Measurements from ENCODE around the gene LRRC43.
A peak's percentile ranks its signal among the peaks of the same experiment; 100 is the strongest.

Gene LRRC43

GRCh38 chr12:122208073-122208820 lies 25.3 kb downstream of the LRRC43 start:
- TF ChIP-seq SUZ12 (IDR thresholded peaks at IDR 0.05; ENCODE audit: extremely low read depth, insufficient read depth, insufficient read length) (no peak), ZNF274 (IDR thresholded peaks at IDR 0.05; ENCODE audit: low read depth, low read length) (no peak), YY1 (IDR thresholded peaks at IDR 0.05; ENCODE audit: insufficient read depth, insufficient read length) (no peak)
- Histone ChIP-seq H3K9me3 (ENCODE audit: insufficient read depth, low read length) (no peaks in the 10 kb centered on the region), H3K36me3 (ENCODE audit: insufficient read depth, insufficient read length, low read length) (peaks cover 67% of the 10 kb centered on the region), H3K4me1 (ENCODE audit: insufficient read depth, insufficient read length) (peaks cover 24% of the 10 kb centered on the region), H3K27me3 (ENCODE audit: insufficient read depth, insufficient read length) (peaks cover 28% of the 10 kb centered on the region), H3K4me3 (ENCODE audit: insufficient read length, low read depth) (no peak overlapping the region), H3K9ac (ENCODE audit: insufficient read length, low read depth) (no peak overlapping the region)
- DNase-seq (ENCODE audit: low read depth, low spot score), result no peak

- Histone ChIP-seq H3K9me3 (ENCODE audit: insufficient read depth, low read length) (no peaks in the 10 kb centered on the region), H3K9ac (ENCODE audit: insufficient read length, low read depth) (no peak overlapping the region), H3K27me3 (ENCODE audit: insufficient read depth, insufficient read length) (no peaks in the 10 kb centered on the region), H3K36me3 (ENCODE audit: insufficient read depth, insufficient read length, low read length) (peaks cover 89% of the 10 kb centered on the region), H3K4me3 (ENCODE audit: insufficient read length, low read depth) (no peak overlapping the region), H3K4me1 (ENCODE audit: insufficient read depth, insufficient read length) (no peaks in the 10 kb centered on the region)
- TF ChIP-seq ZNF274 (IDR thresholded peaks at IDR 0.05; ENCODE audit: low read depth, low read length), result no peak
- no peak for TF ChIP-seq SUZ12 (IDR thresholded peaks at IDR 0.05; ENCODE audit: extremely low read depth, insufficient read depth, insufficient read length)
- TF ChIP-seq YY1 (IDR thresholded peaks at IDR 0.05; ENCODE audit: insufficient read depth, insufficient read length), result no peak
- DNase-seq (ENCODE audit: low read depth, low spot score), result no peak
Measured at GRCh38 chr12:122215771-122216170, 32.8 kb downstream of the LRRC43 start.

- H3K9me3 ChIP-seq (ENCODE audit: insufficient read depth, low read length), result no peaks in the 10 kb centered on the region
- no peaks in the 10 kb centered on the region for H3K4me1 ChIP-seq (ENCODE audit: insufficient read depth, insufficient read length)
- no peak overlapping the region for H3K9ac ChIP-seq (ENCODE audit: insufficient read length, low read depth)
- no peak for TF ChIP-seq SUZ12 (IDR thresholded peaks at IDR 0.05; ENCODE audit: extremely low read depth, insufficient read depth, insufficient read length)
- no peak for TF ChIP-seq ZNF274 (IDR thresholded peaks at IDR 0.05; ENCODE audit: low read depth, low read length)
- no peak for TF ChIP-seq YY1 (IDR thresholded peaks at IDR 0.05; ENCODE audit: insufficient read depth, insufficient read length)
- H3K36me3 ChIP-seq (ENCODE audit: insufficient read depth, insufficient read length, low read length), result peaks cover 89% of the 10 kb centered on the region
- no peak overlapping the region for H3K4me3 ChIP-seq (ENCODE audit: insufficient read length, low read depth)
- H3K27me3 ChIP-seq (ENCODE audit: insufficient read depth, insufficient read length), result no peaks in the 10 kb centered on the region
- no peak for DNase-seq (ENCODE audit: low read depth, low spot score)
Measured at GRCh38 chr12:122216445-122216844, 33.5 kb downstream of the LRRC43 start.

- H3K27me3 ChIP-seq (ENCODE audit: insufficient read depth, insufficient read length), result peaks cover 5% of the 10 kb centered on the region
- H3K4me1 ChIP-seq (ENCODE audit: insufficient read depth, insufficient read length), result peaks cover 13% of the 10 kb centered on the region
- no peaks in the 10 kb centered on the region for H3K9me3 ChIP-seq (ENCODE audit: insufficient read depth, low read length)
- DNase-seq (ENCODE audit: low read depth, low spot score), result peak; percentile 99
- peak within 1 kb of the TSS; percentile 97 for H3K4me3 ChIP-seq (ENCODE audit: insufficient read length, low read depth)
- H3K9ac ChIP-seq (ENCODE audit: insufficient read length, low read depth), result peak within 1 kb of the TSS; percentile 99
- H3K36me3 ChIP-seq (ENCODE audit: insufficient read depth, insufficient read length, low read length), result peaks cover 55% of the 10 kb centered on the region
- TF ChIP-seq SUZ12 (IDR thresholded peaks at IDR 0.05; ENCODE audit: extremely low read depth, insufficient read depth, insufficient read length) (no peak), YY1 (IDR thresholded peaks at IDR 0.05; ENCODE audit: insufficient read depth, insufficient read length) (peak; percentile 91)
Measured at GRCh38 chr12:122225683-122226365, 42.9 kb downstream of the LRRC43 start, which contains the start of gene DIABLO. Gene DIABLO (minus strand): TSS chr12:122226052. CDS start chr12:122226014, 38 bp downstream.

GRCh38 chr12:122226366-122227125 lies 43.6 kb downstream of the LRRC43 start:
- Histone ChIP-seq H3K4me3 (ENCODE audit: insufficient read length, low read depth) (peak overlapping the region; percentile 16), H3K9me3 (ENCODE audit: insufficient read depth, low read length) (no peaks in the 10 kb centered on the region), H3K9ac (ENCODE audit: insufficient read length, low read depth) (no peak overlapping the region), H3K36me3 (ENCODE audit: insufficient read depth, insufficient read length, low read length) (peaks cover 55% of the 10 kb centered on the region), H3K27me3 (ENCODE audit: insufficient read depth, insufficient read length) (peaks cover 5% of the 10 kb centered on the region), H3K4me1 (ENCODE audit: insufficient read depth, insufficient read length) (peaks cover 13% of the 10 kb centered on the region)
- TF ChIP-seq ZNF274 (IDR thresholded peaks at IDR 0.05; ENCODE audit: low read depth, low read length), result no peak
- TF ChIP-seq SUZ12 (IDR thresholded peaks at IDR 0.05; ENCODE audit: extremely low read depth, insufficient read depth, insufficient read length), result no peak
- no peak for TF ChIP-seq YY1 (IDR thresholded peaks at IDR 0.05; ENCODE audit: insufficient read depth, insufficient read length)
- DNase-seq (ENCODE audit: low read depth, low spot score), result no peak

GRCh38 chr12:122227341-122227740 lies 44.4 kb downstream of the LRRC43 start:
- Histone ChIP-seq H3K9me3 (ENCODE audit: insufficient read depth, low read length) (no peaks in the 10 kb centered on the region), H3K36me3 (ENCODE audit: insufficient read depth, insufficient read length, low read length) (peaks cover 54% of the 10 kb centered on the region), H3K4me1 (ENCODE audit: insufficient read depth, insufficient read length) (peaks cover 13% of the 10 kb centered on the region), H3K9ac (ENCODE audit: insufficient read length, low read depth) (no peak overlapping the region), H3K27me3 (ENCODE audit: insufficient read depth, insufficient read length) (peaks cover 5% of the 10 kb centered on the region), H3K4me3 (ENCODE audit: insufficient read length, low read depth) (no peak overlapping the region)
- DNase-seq (ENCODE audit: low read depth, low spot score), result no peak
- TF ChIP-seq YY1 (IDR thresholded peaks at IDR 0.05; ENCODE audit: insufficient read depth, insufficient read length) (no peak), ZNF274 (IDR thresholded peaks at IDR 0.05; ENCODE audit: low read depth, low read length) (no peak), SUZ12 (IDR thresholded peaks at IDR 0.05; ENCODE audit: extremely low read depth, insufficient read depth, insufficient read length) (no peak)
